GM23338 (cell line): ENCODE measurements around the gene GOLGA8B.

Experiments used
- EZH2 ChIP-seq: fragments of 200-600 bp; sonication (generic); IDR thresholded peaks from one replicate; pipeline ENCODE4 v1.8.0; 2017; ENCODE audit warnings: antibody characterized with exemption, mild to moderate bottlenecking, low read depth; ENCODE audit not compliant: unreplicated experiment
- JUNB ChIP-seq: IDR thresholded peaks from one replicate; pipeline ENCODE4 v1.6.1; 2016; ENCODE audit warnings: antibody characterized with exemption; ENCODE audit not compliant: unreplicated experiment
- TF ChIP-seq, protein P1 (sequence below), 2 experiments: fragments of 200-600 bp in 1 of 2; sonication (generic) in 1 of 2; conservative IDR thresholded peaks; 2 replicates each; pipeline versions ENCODE4 v1.5.1 to v1.6.1; 2016 to 2017; ENCODE audit warnings: antibody characterized with exemption in 2 of 2, low read depth in 2 of 2, mild to moderate bottlenecking in 2 of 2, moderate library complexity in 1 of 2

DNA sequence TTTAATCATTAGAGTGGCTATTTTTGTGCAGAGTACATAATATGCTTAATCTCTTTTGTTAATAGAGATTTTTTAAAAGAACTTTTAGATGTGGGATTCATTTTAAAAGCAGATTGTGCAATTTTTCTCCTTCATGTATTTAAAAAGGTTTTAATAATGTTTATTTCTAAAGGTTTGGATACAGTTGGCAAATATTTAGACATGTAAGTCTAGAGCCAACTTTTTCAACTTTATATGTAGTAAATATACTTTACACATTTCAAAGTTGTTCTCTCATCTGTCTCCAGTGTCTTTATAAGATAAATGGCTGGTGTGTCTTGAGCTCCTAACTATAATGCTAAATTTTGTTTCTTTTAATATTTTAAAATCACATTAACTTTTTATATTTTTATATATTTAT is 22.7 kb upstream of the GOLGA8B start:
- TF ChIP-seq JUNB (no peak), EZH2 (no peak)
- TF ChIP-seq, protein P1, sequence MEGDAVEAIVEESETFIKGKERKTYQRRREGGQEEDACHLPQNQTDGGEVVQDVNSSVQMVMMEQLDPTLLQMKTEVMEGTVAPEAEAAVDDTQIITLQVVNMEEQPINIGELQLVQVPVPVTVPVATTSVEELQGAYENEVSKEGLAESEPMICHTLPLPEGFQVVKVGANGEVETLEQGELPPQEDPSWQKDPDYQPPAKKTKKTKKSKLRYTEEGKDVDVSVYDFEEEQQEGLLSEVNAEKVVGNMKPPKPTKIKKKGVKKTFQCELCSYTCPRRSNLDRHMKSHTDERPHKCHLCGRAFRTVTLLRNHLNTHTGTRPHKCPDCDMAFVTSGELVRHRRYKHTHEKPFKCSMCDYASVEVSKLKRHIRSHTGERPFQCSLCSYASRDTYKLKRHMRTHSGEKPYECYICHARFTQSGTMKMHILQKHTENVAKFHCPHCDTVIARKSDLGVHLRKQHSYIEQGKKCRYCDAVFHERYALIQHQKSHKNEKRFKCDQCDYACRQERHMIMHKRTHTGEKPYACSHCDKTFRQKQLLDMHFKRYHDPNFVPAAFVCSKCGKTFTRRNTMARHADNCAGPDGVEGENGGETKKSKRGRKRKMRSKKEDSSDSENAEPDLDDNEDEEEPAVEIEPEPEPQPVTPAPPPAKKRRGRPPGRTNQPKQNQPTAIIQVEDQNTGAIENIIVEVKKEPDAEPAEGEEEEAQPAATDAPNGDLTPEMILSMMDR (conservative IDR thresholded peaks at IDR 0.05; ENCODE audit: low read depth in 2 of 2), result no peak
